Fibroblast of skin of scalp (primary cell): Measurements from ENCODE around the gene PCED1B. TPM values are rescaled to one million over a fixed set of nuclear protein-coding genes. Genes with fewer than 3 reads are reported as not detected.
A peak's percentile ranks its signal among the peaks of the same experiment; 100 is the strongest.
"Not testable (repeated sequence)": the region's sequence is repeated elsewhere in the genome, so short reads cannot be mapped to it uniquely, and the experiment has no call there.

Experiments used
- DNase-seq: peaks from one replicate; pipeline ENCODE4 v3.0.0-alpha.2; 2013
- polyA plus RNA-seq, 2 experiments: library from polyadenylated mRNA; unstranded; fragments of 120-200 nt; gene quantifications; one replicate each; pipeline ENCODE4 v1.2.1, GENCODE V29; 2013; ENCODE audit not compliant: insufficient read length in 2 of 2

The PCED1B gene
- 2.8 TPM for polyA plus RNA-seq (2013, experiment 1 of 2; ENCODE audit: insufficient read length)
- polyA plus RNA-seq (2013, experiment 2 of 2; ENCODE audit: insufficient read length) = 3.3 TPM

GRCh38 chr12:47079468-47079980 is at the start of gene PCED1B, which contains the start of gene AMIGO2:
Gene PCED1B, plus strand, starts transcription at chr12:47079621. Its CDS starts 155,443 bp downstream, at chr12:47235064.
Gene AMIGO2, minus strand, starts transcription at chr12:47079959. Its CDS starts 957 bp downstream, at chr12:47079002.
- DNase-seq = peak; percentile 82

DNA sequence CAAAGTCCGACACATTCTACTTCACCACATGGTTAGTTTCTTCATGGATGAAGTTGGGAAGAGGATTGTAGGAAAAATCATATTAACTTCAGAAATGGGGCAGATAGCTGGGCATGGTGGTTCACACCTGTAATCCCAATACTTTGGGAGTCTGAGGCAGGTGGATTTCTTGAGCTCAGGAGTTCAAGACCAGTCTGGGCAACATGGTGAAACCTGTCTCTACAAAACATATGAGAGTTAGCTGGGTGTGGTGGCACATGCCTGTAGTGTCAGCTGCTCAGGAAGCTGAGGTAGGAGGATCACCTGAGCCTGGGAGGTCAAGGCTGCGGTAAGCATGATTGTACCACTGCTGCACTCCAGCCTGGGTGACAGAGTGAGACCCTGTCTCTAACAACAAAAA is 49.5 kb upstream of the PCED1B start:
- no peak for DNase-seq

DNA sequence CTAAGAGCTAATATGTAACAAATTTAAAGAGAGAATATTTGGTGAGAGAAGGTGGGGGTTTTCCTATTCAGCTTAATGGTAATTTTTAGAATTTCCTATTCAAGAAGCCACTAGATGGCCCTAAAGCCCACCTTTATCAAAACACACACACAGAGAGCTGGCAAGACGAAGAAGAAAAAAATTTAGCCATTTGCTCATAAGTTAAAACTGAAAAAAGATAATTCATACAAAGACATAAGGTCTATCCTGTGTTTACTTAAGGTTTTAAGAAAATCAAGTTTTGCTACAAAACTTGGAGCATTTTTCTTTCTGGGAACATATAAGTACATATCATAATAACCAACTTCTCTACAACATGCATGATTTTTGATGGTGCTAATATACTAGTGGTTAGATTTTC is 46.8 kb upstream of the PCED1B start:
- DNase-seq = peak; percentile 76

- no peak for DNase-seq
Measured at GRCh38 chr12:47033081-47033480, 46.3 kb upstream of the PCED1B start.

GRCh38 chr12:47033789-47034555 is 45.4 kb upstream of the PCED1B start:
- no peak for DNase-seq

DNA sequence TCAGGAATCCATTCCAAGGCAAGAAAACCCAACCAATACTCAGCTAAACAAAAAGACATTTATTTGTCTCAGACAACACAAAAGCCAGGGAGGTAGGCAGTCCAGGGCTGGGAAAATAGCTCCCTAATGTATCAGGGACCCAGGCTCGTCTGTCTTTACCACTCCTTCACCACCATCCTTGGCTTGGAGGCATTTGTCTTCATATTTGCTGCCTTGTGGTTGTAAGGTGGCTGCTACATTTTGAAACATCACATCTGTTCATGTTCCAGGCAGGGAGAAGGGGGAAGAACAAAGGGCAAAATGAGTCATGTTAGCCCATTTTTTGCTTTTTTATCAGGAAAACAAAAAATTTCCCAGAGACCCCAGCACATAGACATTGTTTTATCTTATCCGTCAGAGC is 44.8 kb upstream of the PCED1B start:
- DNase-seq = peak; percentile 16

- DNase-seq = no peak
Measured at GRCh38 chr12:47035484-47035883, 43.9 kb upstream of the PCED1B start.

DNA sequence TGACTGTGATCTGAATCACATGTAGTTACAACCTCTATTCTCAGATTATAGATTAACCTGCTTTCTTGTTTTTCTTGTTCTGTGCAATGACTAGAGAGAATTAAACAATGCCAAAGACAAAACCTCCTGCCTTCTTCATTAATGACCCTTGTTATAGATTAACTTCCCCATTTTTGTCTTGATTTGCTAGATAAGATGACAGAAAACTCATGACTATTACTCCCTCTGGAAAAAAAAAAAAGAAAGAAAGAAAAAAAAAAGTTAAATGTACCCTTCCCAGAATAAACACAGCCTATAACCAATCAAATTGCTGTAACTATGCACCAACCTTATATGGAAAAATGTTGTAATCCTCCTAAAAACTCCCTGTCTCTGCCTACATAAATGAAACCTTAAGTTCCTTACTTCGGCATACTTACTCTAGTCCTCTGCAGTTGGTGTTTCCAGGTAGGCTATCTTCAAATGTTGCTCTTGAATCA is 41.1 kb upstream of the PCED1B start:
- DNase-seq = peak; percentile 54

GRCh38 chr12:47039079-47039478 is 40.3 kb upstream of the PCED1B start:
- no peak for DNase-seq

DNA sequence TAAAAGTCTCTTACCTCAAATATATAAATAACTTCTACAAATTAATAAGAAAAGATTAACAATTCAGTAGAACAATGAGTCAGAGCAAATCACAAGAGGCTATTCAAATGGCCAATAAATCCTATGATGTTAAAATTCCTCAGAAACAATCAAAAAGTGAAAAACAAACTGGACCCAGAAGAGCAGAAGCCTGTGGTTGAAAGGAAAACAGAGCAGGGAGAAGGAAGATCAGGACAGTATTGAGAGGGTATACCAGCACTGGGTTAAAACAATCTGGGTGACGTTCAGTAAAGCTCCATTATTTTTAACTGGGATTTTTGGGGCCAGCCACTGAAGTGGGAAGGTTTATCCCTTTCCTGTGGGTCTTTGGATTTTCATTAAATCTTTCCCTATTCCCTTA is 39.7 kb upstream of the PCED1B start:
- no peak for DNase-seq

GRCh38 chr12:47041327-47041726 is 38.1 kb upstream of the PCED1B start:
- DNase-seq = no peak

- DNase-seq = no peak
Measured at GRCh38 chr12:47048541-47048940, 30.9 kb upstream of the PCED1B start.

GRCh38 chr12:47051291-47051690 is 28.1 kb upstream of the PCED1B start:
- not testable (repeated sequence) for DNase-seq

GRCh38 chr12:47052274-47052673 is 27.1 kb upstream of the PCED1B start:
- DNase-seq = no peak

DNA sequence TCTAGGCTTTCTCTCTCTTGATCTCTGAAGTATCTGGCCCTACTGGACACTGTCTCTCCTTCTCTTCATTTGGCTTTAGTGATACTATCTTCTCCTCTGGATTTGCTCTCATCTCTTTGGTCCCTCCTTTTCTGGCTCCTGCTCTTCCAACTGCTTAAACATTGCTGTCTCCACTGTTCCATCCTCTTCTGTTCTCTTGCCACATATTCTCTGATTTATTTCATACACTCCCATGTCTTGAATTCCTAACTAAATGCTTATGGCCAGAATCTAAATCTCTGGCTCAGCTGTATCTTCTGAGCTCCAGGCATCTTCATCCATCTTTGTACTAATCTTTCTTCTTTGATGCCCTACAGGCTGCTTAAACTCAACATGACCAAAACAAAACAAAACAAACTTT is 25.5 kb upstream of the PCED1B start:
- DNase-seq = no peak

DNA sequence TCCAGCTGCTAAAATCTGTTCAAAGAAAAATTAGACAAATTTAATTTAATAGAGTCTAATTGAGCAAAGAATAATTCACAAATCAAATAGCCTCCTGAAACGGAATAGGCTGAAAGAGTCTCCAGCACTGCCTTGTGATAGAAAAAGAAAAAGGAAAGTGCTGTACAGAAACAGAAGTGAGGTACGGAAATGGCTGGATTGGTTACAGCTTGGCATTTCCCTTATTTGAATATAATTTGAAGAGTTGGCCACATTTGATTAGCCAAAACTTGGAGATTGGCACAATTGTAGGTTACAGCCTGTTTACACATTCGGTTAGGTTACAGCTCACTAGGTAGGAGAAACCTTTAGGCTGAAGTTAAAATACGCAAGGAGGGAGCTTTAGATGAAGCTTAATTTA is 24.8 kb upstream of the PCED1B start:
- no peak for DNase-seq

- DNase-seq = not testable (repeated sequence)
Measured at GRCh38 chr12:47055856-47056255, 23.6 kb upstream of the PCED1B start.

GRCh38 chr12:47056944-47057343 is 22.5 kb upstream of the PCED1B start:
- DNase-seq = not testable (repeated sequence)

DNA sequence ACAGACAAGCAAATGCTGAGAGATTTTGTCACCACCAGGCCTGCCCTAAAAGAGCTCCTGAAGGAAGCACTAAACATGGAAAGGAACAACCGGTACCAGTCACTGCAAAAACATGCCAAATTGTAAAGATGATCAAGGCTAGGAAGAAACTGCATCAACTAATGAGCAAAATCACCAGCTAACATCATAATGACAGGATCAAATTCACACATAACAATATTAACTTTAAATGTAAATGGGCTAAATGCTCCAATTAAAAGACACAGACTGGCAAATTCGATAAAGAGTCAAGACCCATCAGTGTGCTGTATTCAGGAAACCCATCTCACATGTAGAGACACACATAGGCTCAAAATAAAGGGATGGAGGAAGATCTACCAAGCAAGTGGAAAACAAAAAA is 20.8 kb upstream of the PCED1B start:
- not testable (repeated sequence) for DNase-seq

- DNase-seq = peak; percentile 51
Measured at GRCh38 chr12:47065546-47065945, 13.9 kb upstream of the PCED1B start.

- peak; percentile 43 for DNase-seq
Measured at GRCh38 chr12:47066278-47067025, 13.0 kb upstream of the PCED1B start.

DNA sequence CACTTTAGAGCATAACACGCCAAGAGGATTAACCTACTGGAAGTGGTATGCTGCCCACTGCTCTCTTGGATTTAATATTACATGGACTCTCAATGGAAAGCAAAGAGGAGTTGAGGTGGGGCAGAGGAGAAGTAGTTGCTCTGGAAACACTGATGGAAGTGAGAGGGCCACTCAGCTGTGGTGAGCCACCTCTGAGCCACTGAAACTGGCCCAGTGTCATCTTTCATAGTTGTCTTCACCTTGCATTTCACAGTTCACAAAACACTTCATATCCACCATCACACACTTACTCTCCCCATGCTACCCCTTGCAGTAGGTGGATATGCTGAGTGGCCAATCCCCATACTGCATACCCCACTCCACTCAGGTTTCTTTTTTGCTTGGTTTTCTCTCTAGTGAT is 12.2 kb upstream of the PCED1B start:
- DNase-seq = no peak

GRCh38 chr12:47067771-47068431 is 11.5 kb upstream of the PCED1B start:
- DNase-seq = peak; percentile 35
